ENCODE data around the gene DHX35. TPM values are rescaled to one million over a fixed set of nuclear protein-coding genes. Genes with fewer than 3 reads are reported as not detected.

DHX35 gene
- total and polyA plus RNA-seq, 2 experiments from 2014 or later, result 8.3 to 25.9 TPM

DNA sequence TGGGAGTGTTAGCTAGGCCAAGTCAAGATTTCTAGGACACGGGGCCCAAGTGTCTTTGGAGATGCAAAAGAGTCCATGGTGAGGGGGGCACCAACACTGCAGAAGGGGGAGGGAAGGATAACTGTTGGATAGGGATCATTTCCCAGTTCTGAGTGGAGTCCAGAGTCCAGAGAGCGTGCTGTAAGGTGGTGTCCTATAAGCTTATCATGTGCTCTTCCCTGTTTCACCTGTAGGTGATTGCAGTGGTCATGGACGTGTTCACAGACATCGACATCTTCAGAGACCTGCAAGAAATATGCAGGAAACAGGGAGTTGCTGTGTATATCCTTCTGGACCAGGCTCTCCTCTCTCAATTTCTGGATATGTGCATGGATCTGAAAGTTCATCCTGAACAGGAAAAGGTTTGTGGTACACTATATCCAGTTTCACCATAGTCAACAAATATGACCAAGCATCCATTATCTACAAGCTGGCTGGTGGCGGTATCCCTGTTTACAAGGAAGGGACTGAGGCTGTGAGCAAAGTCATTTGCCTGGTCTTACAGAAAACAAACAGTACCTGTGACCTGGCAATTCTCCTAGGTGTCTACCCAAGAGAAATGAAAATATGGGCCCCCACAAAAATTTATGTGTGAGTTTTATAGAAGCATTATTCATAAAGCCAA is 20.3 kb upstream of the DHX35 start:
- Mint-ChIP-seq H3K4me3 (no peak overlapping the region), H3K36me3 (ENCODE audit: low read depth) (peaks cover 72% of the 10 kb centered on the region)

GRCh38 chr20:38945012-38945411 is 17.1 kb upstream of the DHX35 start:
- Histone ChIP-seq H2AFZ (no peak overlapping the region), H3K4me3 (no peak overlapping the region), H3K4me1 (ENCODE audit: insufficient read depth) (no peaks in the 10 kb centered on the region), H4K20me1 (replicated peaks; ENCODE audit: insufficient read depth) (peaks cover 61% of the 10 kb centered on the region), H3F3A (replicated peaks; ENCODE audit: low read depth) (0 out of 2 replicates have a peak, but pooled peaks cover 2% of the 10 kb centered on the region), H3K9me2 (ENCODE audit: insufficient read depth) (no peaks in the 10 kb centered on the region), H3K27ac (ENCODE audit: low read depth) (no peak overlapping the region), H3K4me2 (no peak overlapping the region), H3K36me3 (ENCODE audit: insufficient read depth) (peaks cover 41% of the 10 kb centered on the region), H3K27me3 (ENCODE audit: insufficient read depth) (no peaks in the 10 kb centered on the region), H3K79me2 (replicated peaks; ENCODE audit: insufficient read depth) (peaks cover 54% of the 10 kb centered on the region)
- DNase-seq (ENCODE audit: low spot score), result no peak
- H3K27ac Mint-ChIP-seq, result no peak overlapping the region
- peaks cover 82% of the 10 kb centered on the region for H3K36me3 Mint-ChIP-seq (ENCODE audit: low read depth)
- no peaks in the 10 kb centered on the region for H3K9me3 Mint-ChIP-seq
- peaks cover 2% of the 10 kb centered on the region for H3K27me3 Mint-ChIP-seq (ENCODE audit: insufficient read depth, low read depth, poor library complexity)
- ATAC-seq, result no peak
- no peaks in the 10 kb centered on the region for H3K4me1 Mint-ChIP-seq
- H3K4me3 Mint-ChIP-seq, result no peak overlapping the region
- TF ChIP-seq ZNF462 (CRISPR knock-in tag; IDR thresholded peaks at IDR 0.05), result no peak
- TF ChIP-seq EZH2phosphoT487 (IDR thresholded peaks at IDR 0.05; ENCODE audit: unreplicated experiment), result no peak
- TF ChIP-seq, protein P1, sequence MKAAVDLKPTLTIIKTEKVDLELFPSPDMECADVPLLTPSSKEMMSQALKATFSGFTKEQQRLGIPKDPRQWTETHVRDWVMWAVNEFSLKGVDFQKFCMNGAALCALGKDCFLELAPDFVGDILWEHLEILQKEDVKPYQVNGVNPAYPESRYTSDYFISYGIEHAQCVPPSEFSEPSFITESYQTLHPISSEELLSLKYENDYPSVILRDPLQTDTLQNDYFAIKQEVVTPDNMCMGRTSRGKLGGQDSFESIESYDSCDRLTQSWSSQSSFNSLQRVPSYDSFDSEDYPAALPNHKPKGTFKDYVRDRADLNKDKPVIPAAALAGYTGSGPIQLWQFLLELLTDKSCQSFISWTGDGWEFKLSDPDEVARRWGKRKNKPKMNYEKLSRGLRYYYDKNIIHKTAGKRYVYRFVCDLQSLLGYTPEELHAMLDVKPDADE (IDR thresholded peaks at IDR 0.05), result no peak
- TF ChIP-seq CREB1 (CRISPR knock-in tag; IDR thresholded peaks at IDR 0.05; ENCODE audit: low read depth), result no peak

More for the DNA sequence above, 20.3 kb upstream of the DHX35 start:
- Histone ChIP-seq H3K36me3 (ENCODE audit: insufficient read depth) (peaks cover 29% of the 10 kb centered on the region), H3K4me3 (no peak overlapping the region), H3K27me3 (ENCODE audit: insufficient read depth) (no peaks in the 10 kb centered on the region), H3K9me2 (ENCODE audit: insufficient read depth) (no peaks in the 10 kb centered on the region), H3K4me1 (ENCODE audit: insufficient read depth) (0 out of 2 replicates have a peak, but pooled peaks cover 5% of the 10 kb centered on the region), H3F3A (replicated peaks; ENCODE audit: low read depth) (no peaks in the 10 kb centered on the region), H3K27ac (ENCODE audit: low read depth) (no peak overlapping the region; the same call in 1 of the 2 replicates), H3K79me2 (replicated peaks; ENCODE audit: insufficient read depth) (peaks cover 74% of the 10 kb centered on the region), H3K4me2 (no peak overlapping the region), H2AFZ (no peak overlapping the region), H4K20me1 (replicated peaks; ENCODE audit: insufficient read depth) (peaks cover 67% of the 10 kb centered on the region)
- ATAC-seq, result no peak
- DNase-seq (ENCODE audit: low spot score), result no peak
- Mint-ChIP-seq H3K27me3 (ENCODE audit: insufficient read depth, low read depth, poor library complexity) (peaks cover 4% of the 10 kb centered on the region), H3K4me1 (peaks cover 15% of the 10 kb centered on the region), H3K27ac (no peak overlapping the region), H3K9me3 (no peaks in the 10 kb centered on the region)
- 0 out of 4 replicates have a peak, but pooled peaks of 1 of the 2 experiments have one; percentile 16 for TF ChIP-seq CTCF (conservative IDR thresholded peaks at IDR 0.05; ENCODE audit: low read depth in 2 of 2)
- no peak for TF ChIP-seq POLR2AphosphoS5 (IDR thresholded peaks at IDR 0.05; ENCODE audit: low read depth)
- no peak for TF ChIP-seq EZH2 (IDR thresholded peaks at IDR 0.05; ENCODE audit: low read depth, unreplicated experiment)
